OCI-LY1 (cell line): ENCODE data around the gene GMPPA.

Experiments
- H2AFZ ChIP-seq: fragments of 200-600 bp; sonication (generic), shearing (Covaris generic); 2 replicates; pipeline ENCODE4 v1.6.0; 2014; ENCODE audit warnings: antibody characterized with exemption, mild to moderate bottlenecking, low read length
- H3F3A ChIP-seq: fragments of 200-600 bp; sonication (generic), shearing (Covaris generic); 2 replicates; pipeline ENCODE4 v1.6.0; 2014; ENCODE audit warnings: mild to moderate bottlenecking, antibody characterized with exemption, low read length, moderate library complexity; ENCODE audit not compliant: insufficient read depth
- H3K27ac ChIP-seq: fragments of 200-600 bp; sonication (generic); 2 replicates; pipeline ENCODE4 v1.5.1; 2014; ENCODE audit warnings: low read length, mixed run types, mild to moderate bottlenecking, low read depth; ENCODE audit not compliant: poor library complexity, severe bottlenecking
- H3K27me3 ChIP-seq: fragments of 200-600 bp; sonication (generic); 2 replicates; pipeline ENCODE4 v1.6.0; 2014; ENCODE audit warnings: antibody characterized with exemption, mild to moderate bottlenecking, low read length, moderate library complexity; ENCODE audit not compliant: insufficient read depth
- H3K36me3 ChIP-seq: fragments of 200-600 bp; sonication (generic); 2 replicates; pipeline ENCODE4 v1.6.1; 2014; ENCODE audit warnings: mild to moderate bottlenecking, antibody characterized with exemption, low read length, moderate library complexity, mixed read lengths; ENCODE audit not compliant: insufficient read depth
- H3K4me1 ChIP-seq: fragments of 200-600 bp; sonication (generic); 2 replicates; pipeline ENCODE4 v1.5.1; 2014; ENCODE audit warnings: mild to moderate bottlenecking, low read length, moderate library complexity; ENCODE audit not compliant: insufficient read depth, severe bottlenecking
- H3K4me2 ChIP-seq: fragments of 200-600 bp; sonication (generic), shearing (Covaris generic); 2 replicates; pipeline ENCODE4 v1.6.1; 2014; ENCODE audit warnings: low read length
- H3K4me3 ChIP-seq: fragments of 200-600 bp; sonication (generic); 2 replicates; pipeline ENCODE4 v1.5.1; 2014; ENCODE audit warnings: low read length, low read depth, mild to moderate bottlenecking, mixed read lengths; ENCODE audit not compliant: poor library complexity, severe bottlenecking
- H3K79me2 ChIP-seq: fragments of 200-600 bp; shearing (Covaris generic); 2 replicates; pipeline ENCODE4 v1.6.1; 2016; ENCODE audit warnings: mixed run types, low read length, mixed read lengths; ENCODE audit not compliant: insufficient read depth
- H3K9ac ChIP-seq: fragments of 200-600 bp; sonication (generic), shearing (Covaris generic); 2 replicates; pipeline ENCODE4 v1.6.1; 2014; ENCODE audit warnings: mild to moderate bottlenecking, low read length, mixed read lengths
- H3K9me2 ChIP-seq: fragments of 200-600 bp; sonication (generic), shearing (Covaris generic); 2 replicates; pipeline ENCODE4 v1.6.1; 2014; ENCODE audit warnings: low read depth, mild to moderate bottlenecking, low read length, mixed read lengths
- H3K9me3 ChIP-seq: fragments of 200-600 bp; shearing (Covaris generic); 2 replicates; pipeline ENCODE4 v1.6.1; 2014; ENCODE audit warnings: low read length, mixed read lengths
- H4K20me1 ChIP-seq: fragments of 200-600 bp; sonication (generic), shearing (Covaris generic); 2 replicates; pipeline ENCODE4 v1.6.0; 2016; ENCODE audit warnings: mild to moderate bottlenecking, low read length; ENCODE audit not compliant: insufficient read depth
- CTCF ChIP-seq: fragments of 200-600 bp; sonication (generic), shearing (Covaris generic); IDR thresholded peaks from 2 replicates; pipeline ENCODE4 v1.5.1; 2017; ENCODE audit warnings: mild to moderate bottlenecking, antibody characterized with exemption, low read length, moderate library complexity, mixed read lengths
- EZH2 ChIP-seq: fragments of 200-600 bp; sonication (generic), shearing (Covaris generic); IDR thresholded peaks from 2 replicates; pipeline ENCODE4 v1.8.0; 2017; ENCODE audit warnings: borderline replicate concordance, mixed run types, mild to moderate bottlenecking, antibody characterized with exemption, low read length, moderate library complexity, mixed read lengths

Gene GMPPA

DNA sequence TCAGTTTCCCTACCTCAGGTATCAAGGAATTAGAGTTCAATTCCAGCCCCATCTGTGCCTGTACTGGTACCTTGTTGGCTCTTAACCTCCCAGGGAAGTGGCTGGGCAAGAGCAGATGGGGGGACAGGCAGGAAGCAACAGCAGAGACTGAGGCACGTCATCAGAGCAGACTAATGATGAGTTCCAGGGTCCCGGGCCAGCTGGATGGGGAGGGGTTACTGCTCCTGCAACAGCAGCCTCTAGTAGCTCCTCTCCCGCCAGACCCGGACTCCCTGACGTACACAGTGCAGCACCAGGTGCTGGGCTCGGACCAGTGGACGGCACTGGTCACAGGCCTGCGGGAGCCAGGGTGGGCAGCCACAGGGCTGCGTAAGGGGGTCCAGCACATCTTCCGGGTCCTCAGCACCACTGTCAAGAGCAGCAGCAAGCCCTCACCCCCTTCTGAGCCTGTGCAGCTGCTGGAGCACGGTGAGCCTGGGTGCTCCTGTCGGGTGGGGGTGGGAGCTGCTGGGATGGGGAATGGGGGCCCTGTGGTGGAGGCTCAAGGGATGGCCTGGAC, 26.0 kb upstream of the GMPPA start:
- Histone ChIP-seq H3K36me3 (no peaks in the 10 kb centered on the region), H3K4me3 (no peak overlapping the region), H3K9ac (no peak overlapping the region), H3K27me3 (no peaks in the 10 kb centered on the region; the same call in 1 of the 2 replicates), H3F3A (no peaks in the 10 kb centered on the region), H4K20me1 (no peaks in the 10 kb centered on the region), H3K4me1 (no peaks in the 10 kb centered on the region), H3K27ac (no peak overlapping the region), H3K9me2 (no peaks in the 10 kb centered on the region), H3K4me2 (no peak overlapping the region), H3K9me3 (no peaks in the 10 kb centered on the region), H2AFZ (no peak overlapping the region), H3K79me2 (no peaks in the 10 kb centered on the region)
- no peak for TF ChIP-seq EZH2
- no peak for TF ChIP-seq CTCF

DNA sequence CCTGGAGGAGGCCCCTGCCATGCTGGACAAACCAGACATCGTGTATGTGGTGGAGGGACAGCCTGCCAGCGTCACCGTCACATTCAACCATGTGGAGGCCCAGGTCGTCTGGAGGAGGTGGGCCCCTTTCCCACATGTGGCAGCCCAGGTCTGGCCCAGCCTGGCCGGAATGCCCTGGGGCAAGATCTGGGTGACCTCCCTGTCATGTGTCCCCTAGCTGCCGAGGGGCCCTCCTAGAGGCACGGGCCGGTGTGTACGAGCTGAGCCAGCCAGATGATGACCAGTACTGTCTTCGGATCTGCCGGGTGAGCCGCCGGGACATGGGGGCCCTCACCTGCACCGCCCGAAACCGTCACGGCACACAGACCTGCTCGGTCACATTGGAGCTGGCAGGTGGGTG, 25.2 kb upstream of the GMPPA start:
- TF ChIP-seq CTCF (no peak), EZH2 (no peak)
- H3K4me2 ChIP-seq, result no peak overlapping the region
- no peak overlapping the region for H3K27ac ChIP-seq
- no peaks in the 10 kb centered on the region for H4K20me1 ChIP-seq
- no peaks in the 10 kb centered on the region for H3K4me1 ChIP-seq
- no peak overlapping the region for H2AFZ ChIP-seq
- H3F3A ChIP-seq, result no peaks in the 10 kb centered on the region
- H3K9me2 ChIP-seq, result no peaks in the 10 kb centered on the region
- no peaks in the 10 kb centered on the region for H3K79me2 ChIP-seq
- H3K27me3 ChIP-seq, result no peaks in the 10 kb centered on the region; the same call in 1 of the 2 replicates
- H3K36me3 ChIP-seq, result no peaks in the 10 kb centered on the region
- H3K9ac ChIP-seq, result no peak overlapping the region
- H3K4me3 ChIP-seq, result no peak overlapping the region
- no peaks in the 10 kb centered on the region for H3K9me3 ChIP-seq

DNA sequence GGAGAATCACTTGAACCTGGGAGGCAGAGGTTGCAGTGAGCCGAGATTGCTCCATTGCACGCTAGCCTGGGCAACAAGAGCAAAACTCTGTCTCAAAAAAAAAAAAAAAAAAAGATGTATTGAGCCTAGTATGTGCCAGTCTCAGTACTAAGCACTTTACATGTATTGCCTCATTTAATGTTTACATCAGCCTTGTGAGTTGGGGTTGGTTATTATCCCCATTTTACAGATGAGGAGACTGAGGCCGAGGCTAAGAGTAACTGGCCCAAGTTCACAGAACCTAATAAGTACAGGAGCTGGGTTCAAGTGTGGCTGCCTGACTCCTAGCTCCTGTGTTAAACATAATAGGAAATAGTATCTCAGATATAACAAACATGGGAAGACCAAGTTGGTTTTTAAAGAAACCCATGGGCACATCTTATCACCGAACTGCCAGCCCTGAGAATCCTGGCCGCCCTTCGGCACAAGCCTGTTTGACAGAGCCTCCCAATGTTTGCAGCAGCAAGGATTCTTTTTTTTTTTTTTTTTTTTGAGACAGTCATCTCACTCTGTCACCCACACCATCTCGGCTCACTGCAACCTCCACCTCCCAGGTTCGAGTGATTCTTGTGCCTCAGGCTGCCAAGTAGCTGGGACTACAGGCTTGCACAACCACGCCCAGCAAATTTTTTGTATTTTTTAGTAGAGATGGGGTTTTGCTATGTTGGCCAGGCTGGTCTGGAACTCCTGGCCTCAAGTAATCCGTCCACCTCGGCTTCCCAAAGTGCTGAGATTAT, 24.2 kb upstream of the GMPPA start:
- H4K20me1 ChIP-seq, result no peaks in the 10 kb centered on the region
- H3F3A ChIP-seq, result no peaks in the 10 kb centered on the region
- H3K4me3 ChIP-seq, result no peak overlapping the region
- H3K36me3 ChIP-seq, result no peaks in the 10 kb centered on the region
- no peaks in the 10 kb centered on the region for H3K4me1 ChIP-seq
- no peaks in the 10 kb centered on the region for H3K9me2 ChIP-seq
- no peak overlapping the region for H3K4me2 ChIP-seq
- no peaks in the 10 kb centered on the region for H3K9me3 ChIP-seq
- no peaks in the 10 kb centered on the region for H3K79me2 ChIP-seq
- no peak overlapping the region for H3K9ac ChIP-seq
- no peaks in the 10 kb centered on the region; the same call in 1 of the 2 replicates for H3K27me3 ChIP-seq
- no peak overlapping the region for H2AFZ ChIP-seq
- no peak overlapping the region for H3K27ac ChIP-seq
- no peak for TF ChIP-seq EZH2
- no peak for TF ChIP-seq CTCF
